ENCODE measurements around the gene NFE2L3. TPM values are rescaled to one million over a fixed set of nuclear protein-coding genes. Genes with fewer than 3 reads are reported as not detected.
"Not testable (repeated sequence)": the region's sequence is repeated elsewhere in the genome, so short reads cannot be mapped to it uniquely, and the experiment has no call there.

The NFE2L3 gene
- total RNA-seq, 2 experiments from 2014 or later, result 21.5 to 22.6 TPM

GRCh38 chr7:26145238-26145637 lies 6.8 kb upstream of the NFE2L3 start:
- POLR2A ChIA-PET, result interaction anchor here (0.7 kb wide), 1 partner anchor 55 kb away, joined by 3 read pairs; no protein-coding TSS in a partner anchor
- H3K27ac Mint-ChIP-seq, result no peak overlapping the region
- no peak overlapping the region for H3K4me3 Mint-ChIP-seq
- H3K27me3 Mint-ChIP-seq, result no peaks in the 10 kb centered on the region
- no peaks in the 10 kb centered on the region for H3K36me3 Mint-ChIP-seq (ENCODE audit: low read depth)
- no peak for DNase-seq
- ATAC-seq, result no peak
- no peak for TF ChIP-seq CTCF (IDR thresholded peaks at IDR 0.05)
- CTCF ChIA-PET, result no interaction called here
- intact Hi-C loops (cut with micrococcal nuclease), result no loop called here
- H3K9me3 Mint-ChIP-seq, result no peaks in the 10 kb centered on the region
- H3K4me1 Mint-ChIP-seq (ENCODE audit: low read depth), result no peaks in the 10 kb centered on the region

GRCh38 chr7:26147030-26147429 lies 5.0 kb upstream of the NFE2L3 start:
- ChIA-PET CTCF (interaction anchor here (0.7 to 1.0 kb wide), 2 partner anchors 56 to 254 kb away, joined by 3 to 4 read pairs; no protein-coding TSS in a partner anchor), POLR2A (interaction anchor here (0.9 to 1.6 kb wide), 2 partner anchors 45 to 53 kb away, joined by 3 to 4 read pairs; no protein-coding TSS in a partner anchor)

DNA sequence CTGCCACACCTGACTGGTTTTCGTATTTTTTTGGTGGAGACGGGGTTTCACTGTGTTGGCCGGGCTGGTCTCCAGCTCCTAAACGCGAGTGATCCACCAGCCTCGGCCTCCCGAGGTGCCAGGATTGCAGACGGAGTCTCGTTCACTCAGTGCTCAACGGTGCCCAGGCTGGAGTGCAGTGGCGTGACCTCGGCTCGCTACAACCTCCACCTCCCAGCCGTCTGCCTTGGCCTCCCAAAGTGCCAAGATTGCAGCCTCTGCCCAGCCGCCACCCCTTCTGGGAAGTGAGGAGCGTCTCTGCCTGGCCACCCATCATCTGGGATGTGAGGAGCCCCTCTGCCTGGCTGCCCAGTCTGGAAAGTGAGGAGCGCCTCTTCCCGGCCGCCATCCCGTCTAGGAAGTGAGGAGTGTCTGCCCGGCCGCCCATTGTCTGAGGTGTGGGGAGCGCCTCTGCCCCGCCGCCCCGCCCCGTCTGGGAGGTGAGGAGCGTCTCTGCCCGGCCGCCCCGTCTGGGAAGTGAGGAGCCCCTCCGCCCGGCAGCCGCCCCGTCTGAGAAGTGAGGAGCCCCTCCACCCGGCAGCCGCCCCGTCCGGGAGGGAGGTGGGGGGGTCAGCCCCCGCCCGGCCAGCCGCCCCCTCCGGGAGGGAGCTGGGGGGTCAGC lies 4.2 kb upstream of the NFE2L3 start:
- DNase-seq, result not testable (repeated sequence)

More at GRCh38 chr7:26147030-26147429, 5.0 kb upstream of the NFE2L3 start:
- TF ChIP-seq CTCF (IDR thresholded peaks at IDR 0.05), result no peak
- Mint-ChIP-seq H3K27ac (no peak overlapping the region), H3K4me3 (no peak overlapping the region), H3K27me3 (no peaks in the 10 kb centered on the region), H3K9me3 (no peaks in the 10 kb centered on the region), H3K36me3 (ENCODE audit: low read depth) (no peaks in the 10 kb centered on the region), H3K4me1 (ENCODE audit: low read depth) (peaks cover 11% of the 10 kb centered on the region)
- intact Hi-C loops (cut with micrococcal nuclease), result no loop called here
- DNase-seq (no peak), ATAC-seq (no peak)

DNA sequence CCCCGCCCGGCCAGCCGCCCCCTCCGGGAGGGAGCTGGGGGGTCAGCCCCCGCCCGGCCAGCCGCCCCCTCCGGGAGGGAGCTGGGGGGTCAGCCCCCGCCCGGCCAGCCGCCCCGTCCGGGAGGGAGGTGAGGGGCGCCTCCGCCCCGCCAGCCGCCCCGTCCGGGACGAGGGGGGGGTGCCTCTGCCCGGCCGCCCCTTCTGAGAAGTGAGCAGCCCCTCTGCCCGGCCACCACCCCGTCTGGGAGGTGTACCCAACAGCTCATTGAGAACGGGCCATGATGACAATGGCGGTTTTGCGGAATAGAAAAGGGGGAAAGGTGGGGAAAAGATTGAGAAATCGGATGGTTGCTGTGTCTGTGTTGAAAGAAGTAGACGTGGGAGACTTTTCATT lies 3.7 kb upstream of the NFE2L3 start:
- DNase-seq; H3K27ac Mint-ChIP-seq; intact Hi-C loops (cut with micrococcal nuclease); H3K36me3 Mint-ChIP-seq (ENCODE audit: low read depth); CTCF ChIA-PET; ATAC-seq; H3K9me3 Mint-ChIP-seq; H3K4me3 Mint-ChIP-seq; H3K27me3 Mint-ChIP-seq: not testable (repeated sequence)
- H3K4me1 Mint-ChIP-seq (ENCODE audit: low read depth), result peaks cover 14% of the 10 kb centered on the region
- POLR2A ChIA-PET, result interaction anchor here (1.1 kb wide), 1 partner anchor 52 kb away, joined by 3 read pairs; no protein-coding TSS in a partner anchor

More for the DNA sequence above, 4.2 kb upstream of the NFE2L3 start:
- ChIA-PET CTCF (interaction anchor here (1.0 kb wide), 1 partner anchor 57 kb away, joined by 4 read pairs; no protein-coding TSS in a partner anchor), POLR2A (interaction anchor here (0.9 kb wide), 1 partner anchor 52 kb away, joined by 4 read pairs; no protein-coding TSS in a partner anchor)
- ATAC-seq; intact Hi-C loops (cut with micrococcal nuclease); H3K9me3 Mint-ChIP-seq; H3K36me3 Mint-ChIP-seq (ENCODE audit: low read depth); H3K27me3 Mint-ChIP-seq; H3K27ac Mint-ChIP-seq; H3K4me3 Mint-ChIP-seq: not testable (repeated sequence)
- peaks cover 11% of the 10 kb centered on the region for H3K4me1 Mint-ChIP-seq (ENCODE audit: low read depth)

DNA sequence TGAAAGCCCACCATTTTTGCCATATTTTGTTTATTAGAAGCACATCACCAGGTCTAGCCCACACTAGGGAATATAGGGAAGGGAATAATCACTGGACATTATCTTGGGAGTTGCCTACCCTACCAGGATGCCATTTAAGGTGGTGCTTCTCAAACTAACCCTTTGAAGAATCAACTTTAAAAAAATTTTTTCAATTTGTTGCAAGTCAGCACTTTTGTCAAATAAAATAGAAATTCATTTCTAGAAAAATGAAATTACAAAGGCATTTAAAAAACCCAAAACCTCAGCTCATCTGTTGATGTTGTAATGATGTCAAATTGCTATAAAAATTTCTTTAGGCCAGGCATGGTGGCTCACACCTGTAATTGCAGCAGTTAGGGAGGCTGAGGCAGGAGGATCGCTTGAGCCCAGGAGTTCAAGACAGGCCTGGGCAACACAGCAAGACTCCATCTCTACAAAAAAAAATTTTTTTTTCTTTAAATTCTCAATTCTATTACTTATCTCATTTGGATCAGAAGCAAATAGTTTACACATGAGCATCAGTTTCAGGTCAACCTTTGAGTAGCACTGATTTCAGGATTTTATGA lies 2.5 kb upstream of the NFE2L3 start:
- intact Hi-C loops (cut with micrococcal nuclease), result no loop called here
- H3K4me3 Mint-ChIP-seq, result no peak overlapping the region
- ATAC-seq, result no peak
- no peaks in the 10 kb centered on the region for H3K9me3 Mint-ChIP-seq
- H3K36me3 Mint-ChIP-seq (ENCODE audit: low read depth), result peaks cover 13% of the 10 kb centered on the region
- ChIA-PET CTCF (interaction anchor here (1.1 to 1.3 kb wide), 2 partner anchors 44 to 51 kb away, joined by 3 to 4 read pairs; no protein-coding TSS in a partner anchor), POLR2A (interaction anchor here (1.1 kb wide), 1 partner anchor 50 kb away, joined by 3 read pairs; no protein-coding TSS in a partner anchor)
- no peak for DNase-seq
- no peaks in the 10 kb centered on the region for H3K27me3 Mint-ChIP-seq
- TF ChIP-seq CTCF (IDR thresholded peaks at IDR 0.05), result no peak
- H3K27ac Mint-ChIP-seq, result no peak overlapping the region
- peaks cover 25% of the 10 kb centered on the region for H3K4me1 Mint-ChIP-seq (ENCODE audit: low read depth)
